Measurements from ENCODE around the gene PLXNA4.

Gene PLXNA4

GRCh38 chr7:132091706-132092105 is 484.6 kb downstream of the PLXNA4 start:
- DNase-seq (ENCODE audit: low read depth in 3 of 3): no peak

DNA sequence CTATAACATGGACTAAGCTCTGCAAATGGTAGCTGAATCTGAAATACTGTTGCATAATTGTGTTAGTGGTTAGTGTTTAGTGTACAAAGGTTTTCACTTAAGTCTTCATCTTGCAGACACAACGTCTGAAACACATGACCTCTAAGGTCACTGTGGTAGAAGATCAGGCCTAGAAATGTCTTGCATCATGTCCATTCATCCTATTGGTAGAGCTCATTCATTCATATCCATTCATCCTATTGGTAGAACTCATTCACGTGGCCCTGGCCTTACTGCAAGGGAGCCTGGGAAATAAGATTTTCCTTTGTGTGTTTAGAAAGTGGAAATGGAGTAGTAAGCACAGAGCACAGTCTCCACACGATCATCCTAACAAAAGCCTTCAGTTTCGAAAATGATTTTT is 485.8 kb downstream of the PLXNA4 start:
- no peak for DNase-seq (ENCODE audit: low read depth in 3 of 3)

DNA sequence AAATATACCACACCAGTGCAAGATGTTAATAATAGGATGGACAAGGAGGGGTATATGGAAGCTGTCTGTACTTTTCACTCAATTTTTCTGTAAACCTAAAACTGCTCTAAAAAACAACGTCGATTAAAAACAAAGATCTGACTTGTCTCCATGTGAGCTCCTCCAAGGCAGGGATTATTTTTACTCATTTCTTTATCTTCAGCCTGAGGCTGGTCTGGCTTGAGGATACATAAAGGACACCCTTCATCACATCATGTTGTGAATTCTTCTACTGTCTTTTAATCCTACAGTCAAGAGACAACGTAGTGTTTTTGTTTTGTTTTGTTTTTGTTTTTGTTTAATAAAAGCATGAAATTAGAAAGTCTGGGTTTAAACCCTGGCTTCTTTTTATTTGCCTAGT is 486.9 kb downstream of the PLXNA4 start:
- DNase-seq (ENCODE audit: low read depth in 3 of 3): no peak

- no peak for DNase-seq (ENCODE audit: low read depth in 3 of 3)
These were observed 488.8 kb downstream of the PLXNA4 start for GRCh38 chr7:132087421-132087820.

GRCh38 chr7:132084776-132085388 is 491.4 kb downstream of the PLXNA4 start:
- no peak for DNase-seq (ENCODE audit: low read depth in 3 of 3)

DNA sequence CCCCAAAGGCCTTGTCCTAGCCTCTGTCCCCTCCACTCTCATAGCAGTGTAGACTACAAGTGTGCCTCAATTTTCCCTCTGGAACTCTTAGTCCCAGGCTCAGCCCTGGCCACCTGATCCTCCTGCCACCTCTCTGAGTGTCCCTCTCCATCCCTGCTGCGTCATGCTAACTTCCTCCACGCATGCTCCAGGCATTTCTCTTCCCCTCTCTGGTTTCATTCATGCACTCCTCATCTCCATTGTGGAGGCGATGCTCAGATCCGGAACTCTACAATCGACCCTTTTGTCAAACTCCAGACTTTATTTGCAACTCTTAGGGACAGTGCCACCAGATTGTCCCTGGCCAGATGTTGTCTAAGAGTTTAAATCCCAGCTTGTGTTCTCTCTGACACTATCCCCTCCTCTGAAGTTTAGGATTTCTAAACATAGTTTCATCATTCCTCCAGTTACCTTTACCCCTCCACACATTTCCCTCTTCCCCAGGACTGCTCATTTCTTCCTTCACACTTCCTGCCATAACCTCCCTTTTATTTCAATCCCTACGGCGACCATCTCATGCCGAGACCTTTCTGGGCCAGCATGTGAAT is 492.6 kb downstream of the PLXNA4 start:
- no peak for DNase-seq (ENCODE audit: low read depth in 3 of 3)

- no peak for DNase-seq (ENCODE audit: low read depth in 3 of 3)
These were observed 493.1 kb downstream of the PLXNA4 start for GRCh38 chr7:132083126-132083525.

DNA sequence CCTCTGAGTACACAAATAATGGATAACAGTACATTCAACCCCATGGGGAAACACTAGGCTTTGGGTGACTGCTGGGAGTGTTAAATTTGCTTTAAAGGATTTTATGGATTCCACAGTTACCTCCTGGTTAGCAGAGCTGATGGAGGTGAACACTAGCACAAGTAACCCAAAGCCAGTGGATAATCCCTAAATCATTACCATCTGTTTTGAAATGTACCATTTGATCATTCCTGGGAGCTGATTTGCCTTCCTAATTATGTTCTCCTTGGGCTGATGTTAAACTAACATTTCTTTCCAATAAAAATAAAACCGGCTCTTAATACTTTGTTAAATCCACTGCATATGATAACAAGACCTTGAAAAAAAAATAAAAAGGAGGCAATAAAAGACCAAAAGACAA is 493.9 kb downstream of the PLXNA4 start:
- DNase-seq (ENCODE audit: low read depth in 3 of 3): no peak

DNA sequence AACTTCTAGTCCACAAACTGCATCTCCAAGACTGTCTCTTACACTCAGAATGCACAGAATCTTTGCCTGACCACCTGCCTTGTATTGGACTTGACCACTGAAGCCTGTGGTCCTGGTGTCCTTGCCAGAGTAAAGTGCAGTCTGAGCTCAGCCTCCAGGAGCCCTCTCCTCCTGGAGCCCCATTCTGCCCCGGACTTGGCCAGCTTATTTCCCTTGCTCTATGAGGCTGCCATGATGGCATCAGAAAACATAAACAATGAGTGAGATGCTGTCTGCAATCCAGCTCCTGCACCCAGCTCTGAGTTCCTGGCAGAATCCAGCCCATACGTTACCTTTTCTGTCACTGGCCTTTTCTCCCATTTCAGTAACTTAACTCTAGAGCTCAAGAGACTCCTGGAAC is 494.6 kb downstream of the PLXNA4 start:
- no peak for DNase-seq (ENCODE audit: low read depth in 3 of 3)

DNA sequence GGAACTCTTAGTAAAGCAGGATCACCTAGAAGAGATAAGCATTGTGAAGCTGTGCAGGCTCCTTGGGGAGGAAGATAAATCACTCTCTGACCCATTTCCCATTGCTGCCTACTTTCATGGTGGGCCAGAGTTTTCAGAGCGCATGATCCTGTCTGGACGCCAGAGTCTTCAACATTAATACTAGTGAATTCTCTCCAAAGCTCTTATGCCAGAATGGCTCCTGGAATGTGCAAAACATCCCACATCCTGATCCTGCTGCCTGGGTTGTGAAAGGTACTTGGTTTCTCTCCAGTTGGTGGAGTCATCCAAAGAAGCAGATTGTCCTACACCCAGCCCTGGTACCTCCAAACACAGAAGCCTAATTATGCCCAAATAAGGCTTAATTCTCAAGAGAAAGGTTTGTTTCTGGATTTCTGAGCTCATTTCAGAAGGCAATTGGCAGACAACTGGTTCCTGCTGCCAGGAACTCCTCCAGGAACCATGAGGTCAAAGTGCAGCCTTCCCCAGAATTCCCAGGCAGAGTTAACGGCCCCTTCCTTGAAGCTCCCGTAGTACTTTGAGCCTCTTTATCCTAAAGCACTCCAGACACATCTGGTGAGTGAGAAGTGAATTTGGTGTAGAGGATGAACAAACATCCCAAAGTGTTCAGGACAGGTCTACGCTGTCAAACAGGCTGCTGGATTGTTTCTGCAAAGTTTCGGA is 495.2 kb downstream of the PLXNA4 start:
- DNase-seq (ENCODE audit: low read depth in 3 of 3): no peak

GRCh38 chr7:132080467-132080866 is 495.8 kb downstream of the PLXNA4 start:
- DNase-seq (ENCODE audit: low read depth in 3 of 3): no peak

- no peak for DNase-seq (ENCODE audit: low read depth in 3 of 3)
These were observed 497.2 kb downstream of the PLXNA4 start for GRCh38 chr7:132078891-132079735.

DNA sequence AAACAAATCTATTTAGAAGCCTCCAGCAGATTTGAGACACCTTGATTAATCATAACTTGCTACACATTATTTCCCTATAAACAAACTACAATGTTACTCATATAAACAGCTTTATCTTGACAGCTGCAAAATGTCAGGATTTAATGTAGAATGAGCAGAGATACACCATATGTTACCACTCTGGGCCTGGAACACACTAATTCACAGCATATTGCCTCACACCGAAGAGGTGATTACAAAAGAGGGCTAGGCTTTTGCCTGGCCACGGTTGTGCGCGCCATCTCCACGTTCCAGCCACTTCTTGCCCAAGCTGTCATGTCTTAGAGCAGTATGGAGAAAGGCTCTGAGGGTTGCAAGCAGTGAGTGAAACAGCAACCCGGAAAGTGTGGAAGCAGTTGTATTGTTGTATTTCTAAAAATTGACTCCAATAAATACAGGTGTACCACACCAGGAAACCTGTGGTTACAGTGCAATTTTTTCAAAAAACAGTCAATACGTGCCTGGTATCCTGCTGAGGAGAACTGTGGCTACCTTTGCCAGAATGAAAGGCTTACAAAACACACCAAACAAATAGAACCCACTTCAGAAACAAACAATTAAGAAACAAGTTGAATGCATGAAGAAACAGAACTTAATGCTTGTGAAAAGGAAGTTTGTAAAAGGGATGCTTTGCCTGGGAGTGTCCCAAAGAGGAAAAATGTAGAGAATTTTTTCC is 498.1 kb downstream of the PLXNA4 start:
- no peak for DNase-seq (ENCODE audit: low read depth in 3 of 3)

- DNase-seq (ENCODE audit: low read depth in 3 of 3): no peak
These were observed 499.8 kb downstream of the PLXNA4 start for GRCh38 chr7:132076301-132077035.

- DNase-seq (ENCODE audit: low read depth in 3 of 3): no peak
These were observed 500.8 kb downstream of the PLXNA4 start for GRCh38 chr7:132075515-132075914.

DNA sequence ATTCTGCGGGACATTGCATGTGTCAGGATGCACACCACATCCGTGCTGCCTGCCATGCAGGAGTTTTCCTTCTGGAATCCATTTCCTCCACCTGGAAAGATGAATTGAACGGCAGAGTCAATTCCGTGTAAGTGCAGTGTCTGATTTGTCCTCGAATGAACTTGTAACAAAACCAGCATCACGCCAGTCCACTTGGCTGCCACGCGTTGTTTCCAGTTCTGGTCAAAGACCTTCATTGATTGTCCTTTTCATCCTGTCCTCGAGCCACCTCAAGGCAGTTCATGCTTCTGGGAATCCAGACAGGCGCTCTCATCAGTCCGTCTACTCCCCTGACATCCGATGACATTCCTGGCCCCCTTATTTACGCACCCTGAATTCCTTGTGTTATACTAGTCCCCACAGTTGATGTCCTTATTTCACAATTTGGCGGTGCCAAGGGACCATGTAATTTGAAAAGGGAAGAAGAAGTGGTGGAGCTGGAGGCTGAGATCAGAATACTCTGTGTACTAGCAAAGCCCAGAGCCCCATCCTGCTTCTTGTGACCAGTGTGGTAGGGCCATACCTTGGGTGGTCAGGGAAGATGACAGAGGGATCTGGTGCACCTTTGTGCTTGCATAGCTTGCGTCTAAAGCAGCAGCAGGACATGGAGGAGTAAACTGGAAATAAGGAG is 502.2 kb downstream of the PLXNA4 start:
- no peak for DNase-seq (ENCODE audit: low read depth in 3 of 3)
